Measurements from ENCODE around the gene ASB2.

The ASB2 gene

GRCh38 chr14:93901813-93902212, 74.6 kb downstream of the ASB2 start:
- no peak for DNase-seq

- no peak for DNase-seq
Observed at GRCh38 chr14:93898731-93899130, 77.6 kb downstream of the ASB2 start.

- DNase-seq, result no peak
Observed at GRCh38 chr14:93898081-93898611, 78.2 kb downstream of the ASB2 start.

GRCh38 chr14:93897476-93897845, 78.9 kb downstream of the ASB2 start:
- DNase-seq, result no peak

GRCh38 chr14:93895023-93895604, 81.3 kb downstream of the ASB2 start:
- no peak for DNase-seq

GRCh38 chr14:93893661-93894261, 82.6 kb downstream of the ASB2 start:
- no peak for DNase-seq

GRCh38 chr14:93892923-93893558, 83.3 kb downstream of the ASB2 start:
- peak; percentile 59 to 77 (median 68) for DNase-seq

- DNase-seq, result no peak
Observed at GRCh38 chr14:93892505-93892839, 83.9 kb downstream of the ASB2 start.

GRCh38 chr14:93891756-93892504, 84.4 kb downstream of the ASB2 start:
- no peak for DNase-seq

GRCh38 chr14:93889739-93890483, 86.5 kb downstream of the ASB2 start:
- no peak for DNase-seq

- no peak for DNase-seq
Observed at GRCh38 chr14:93888995-93889394, 87.4 kb downstream of the ASB2 start.

GRCh38 chr14:93884950-93885349, 91.4 kb downstream of the ASB2 start:
- DNase-seq, result no peak
